ENCODE data around the gene BLACAT1.

GRCh38 chr1:205410581-205411298 is 45.1 kb downstream of the BLACAT1 start:
- TF ChIP-seq BHLHE40 (IDR thresholded peaks at IDR 0.05; ENCODE audit: low read depth, low read length) (no peak), CTCF (conservative IDR thresholded peaks at IDR 0.05; ENCODE audit: low read depth, low read length) (no peak), MAFK (IDR thresholded peaks at IDR 0.05; ENCODE audit: low read depth, low read length) (no peak), POLR2A (IDR thresholded peaks at IDR 0.05; ENCODE audit: low read depth, low read length) (no peak), RAD21 (IDR thresholded peaks at IDR 0.05; ENCODE audit: low read length) (no peak), ELK1 (IDR thresholded peaks at IDR 0.05; ENCODE audit: borderline replicate concordance, low read depth, low read length) (no peak), SMC3 (IDR thresholded peaks at IDR 0.05; ENCODE audit: low read depth, low read length) (no peak)

Measured in IMR-90 (cell line).